Stimulated activated CD4-positive, alpha-beta T cell treated with anti-CD3 and anti-CD28 coated beads, Interleukin-2, amount 100 ng/mL, for 4 hours (primary cell): ENCODE data around the gene DHX30.
"Not testable (repeated sequence)": the region's sequence is repeated elsewhere in the genome, so short reads cannot be mapped to it uniquely, and the experiment has no call there.

ENCODE experiments used
- DNase-seq: peaks from one replicate; pipeline ENCODE4 v3.0.0-alpha.2; 2020; ENCODE audit warnings: low read depth

DHX30 gene

GRCh38 chr3:47803480-47804025 lies 615 bp downstream of the DHX30 start:
- no peak for DNase-seq

DNA sequence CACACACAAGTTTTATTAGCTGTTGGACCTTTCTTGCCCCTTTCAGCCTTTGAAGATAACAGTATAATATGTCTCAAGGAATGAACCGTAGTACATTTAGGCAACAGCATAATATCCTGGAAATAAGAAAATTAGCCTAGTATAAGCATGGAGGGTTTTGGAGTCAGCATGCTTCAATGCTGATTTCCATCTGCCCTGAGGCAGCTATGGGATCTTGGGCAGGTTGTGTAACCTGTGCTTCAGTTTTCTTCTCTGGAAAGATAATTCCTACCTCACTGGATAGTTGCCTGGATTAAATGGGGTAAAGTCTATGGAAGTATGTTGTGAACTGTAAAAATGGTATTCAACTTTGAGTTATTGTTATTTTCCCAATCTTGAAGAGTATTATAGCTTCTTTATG lies 1.6 kb downstream of the DHX30 start:
- no peak for DNase-seq

DNA sequence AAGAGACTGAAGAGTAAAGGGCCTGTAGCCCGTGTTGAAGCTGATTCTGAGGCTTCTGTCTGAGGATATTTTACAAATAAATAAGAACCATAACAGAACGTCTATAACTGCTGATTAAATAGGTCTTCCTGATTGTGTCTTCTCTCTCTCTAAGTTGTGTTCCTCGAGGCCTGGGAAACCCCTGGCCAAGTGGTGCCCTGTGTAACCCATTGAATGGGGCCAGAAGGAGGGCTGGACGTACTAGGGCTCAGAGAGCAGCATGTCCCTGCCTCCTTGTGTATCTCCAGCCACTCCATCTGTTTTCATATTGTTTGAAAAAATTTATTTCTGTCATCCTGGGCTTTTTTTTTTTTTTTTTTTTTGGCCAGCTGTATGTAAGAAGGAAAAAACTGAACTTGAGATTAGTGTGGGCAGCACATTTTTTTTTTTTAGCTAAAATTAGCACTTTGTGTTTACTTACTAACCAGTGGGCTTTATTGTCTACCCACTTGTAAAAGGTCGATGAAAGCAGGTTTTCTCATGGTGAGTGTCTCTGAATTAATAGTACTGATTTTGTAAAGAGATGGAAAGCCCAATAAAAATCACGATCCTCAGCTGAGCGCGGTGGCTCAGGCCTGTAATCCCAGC lies 10.7 kb downstream of the DHX30 start:
- DNase-seq, result no peak

- no peak for DNase-seq
Observed at GRCh38 chr3:47817609-47818008, 14.7 kb downstream of the DHX30 start.

DNA sequence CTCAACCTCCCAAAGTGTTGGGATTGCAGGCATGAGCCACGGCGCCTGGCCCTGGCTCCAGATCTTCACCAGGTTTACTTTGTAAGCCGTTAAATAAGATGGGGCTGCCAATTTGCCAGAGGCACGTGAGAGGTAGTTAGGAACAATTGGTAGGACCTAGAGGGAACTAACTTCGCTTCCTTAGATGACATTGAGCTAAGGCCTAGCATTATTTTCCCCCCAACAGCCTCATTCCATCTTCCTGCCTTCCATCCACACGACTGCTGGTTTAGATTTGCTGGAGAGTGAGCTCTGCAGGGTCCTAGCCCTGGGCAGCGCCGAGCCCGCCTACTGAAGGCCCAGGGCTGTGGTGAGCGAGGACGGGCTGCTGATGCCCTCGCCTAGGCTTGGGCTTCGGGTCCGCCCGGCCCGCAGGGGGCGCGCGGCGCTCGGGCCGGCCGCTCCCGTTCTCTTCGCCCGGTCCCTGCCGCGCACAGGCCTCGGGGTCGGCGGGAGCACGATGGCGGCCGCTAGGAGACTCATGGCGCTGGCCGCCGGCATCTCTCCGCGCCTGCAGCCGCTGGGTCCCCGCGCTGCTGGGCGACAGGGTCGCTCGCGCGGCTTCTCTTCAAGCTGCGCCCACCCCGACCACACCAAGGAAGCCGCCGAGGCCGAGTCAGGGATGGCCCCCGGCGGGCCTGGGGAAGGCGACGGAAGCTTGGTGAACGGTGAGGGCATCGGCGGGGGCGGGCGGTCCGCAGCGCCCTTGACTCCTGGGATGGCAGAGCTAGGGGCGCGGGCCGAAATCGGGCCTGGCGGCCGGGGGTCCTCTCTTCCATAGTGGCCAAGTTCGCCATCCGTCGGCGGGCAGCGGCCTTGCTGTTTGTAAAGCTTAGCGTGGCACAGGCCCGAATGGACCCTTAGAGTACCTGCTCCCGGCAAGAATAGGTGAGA lies 21.9 kb downstream of the DHX30 start:
- DNase-seq, result peak; percentile 60

- no peak for DNase-seq
Observed at GRCh38 chr3:47825590-47825989, 22.7 kb downstream of the DHX30 start.

- DNase-seq, result not testable (repeated sequence)
Observed at GRCh38 chr3:47829482-47829881, 26.5 kb downstream of the DHX30 start.

GRCh38 chr3:47836986-47837385 lies 34.0 kb downstream of the DHX30 start:
- no peak for DNase-seq

DNA sequence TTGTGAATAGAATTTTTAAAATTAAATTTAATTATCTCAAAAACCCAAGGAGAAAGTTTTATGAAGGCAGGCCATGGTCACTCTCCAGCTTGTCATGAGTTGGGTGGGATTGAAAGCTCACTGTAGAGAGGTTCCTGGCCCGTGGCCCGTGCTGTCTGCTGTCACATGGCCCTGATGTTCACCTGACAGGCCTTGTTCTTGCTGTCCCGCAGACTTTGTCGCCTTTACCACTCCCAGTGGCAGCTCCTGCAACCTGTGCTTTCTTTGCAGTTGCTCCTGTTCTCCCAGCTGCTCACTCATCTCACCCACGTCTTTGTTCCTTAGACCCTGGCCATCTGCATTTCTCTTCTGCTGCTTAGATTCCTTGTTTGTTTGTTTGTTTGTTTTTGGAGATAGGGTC lies 35.6 kb downstream of the DHX30 start:
- no peak for DNase-seq

- no peak for DNase-seq
Observed at GRCh38 chr3:47841786-47842349, 38.9 kb downstream of the DHX30 start.

DNA sequence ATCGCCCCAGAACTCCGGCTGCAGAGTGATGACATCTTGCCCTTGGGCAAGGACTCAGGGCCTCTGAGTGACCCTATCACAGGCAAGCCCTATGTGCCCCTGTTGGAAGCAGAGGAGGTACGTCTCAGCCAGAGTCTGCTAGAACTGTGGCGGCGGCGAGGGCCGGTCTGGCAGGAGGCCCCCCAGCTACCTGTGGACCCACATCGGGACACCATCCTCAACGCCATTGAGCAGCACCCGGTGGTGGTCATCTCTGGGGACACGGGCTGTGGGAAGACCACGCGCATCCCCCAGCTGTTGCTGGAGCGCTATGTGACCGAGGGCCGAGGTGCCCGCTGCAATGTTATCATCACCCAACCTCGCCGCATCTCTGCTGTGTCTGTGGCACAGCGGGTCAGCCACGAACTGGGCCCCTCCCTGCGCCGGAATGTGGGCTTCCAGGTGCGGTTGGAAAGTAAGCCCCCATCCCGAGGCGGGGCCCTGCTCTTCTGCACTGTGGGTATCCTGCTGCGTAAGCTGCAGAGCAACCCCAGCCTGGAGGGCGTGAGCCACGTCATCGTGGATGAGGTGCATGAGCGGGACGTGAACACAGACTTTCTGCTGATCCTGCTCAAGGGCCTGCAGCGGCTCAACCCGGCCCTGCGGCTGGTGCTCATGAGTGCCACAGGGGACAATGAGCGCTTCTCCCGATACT lies 43.4 kb downstream of the DHX30 start:
- no peak for DNase-seq

DNA sequence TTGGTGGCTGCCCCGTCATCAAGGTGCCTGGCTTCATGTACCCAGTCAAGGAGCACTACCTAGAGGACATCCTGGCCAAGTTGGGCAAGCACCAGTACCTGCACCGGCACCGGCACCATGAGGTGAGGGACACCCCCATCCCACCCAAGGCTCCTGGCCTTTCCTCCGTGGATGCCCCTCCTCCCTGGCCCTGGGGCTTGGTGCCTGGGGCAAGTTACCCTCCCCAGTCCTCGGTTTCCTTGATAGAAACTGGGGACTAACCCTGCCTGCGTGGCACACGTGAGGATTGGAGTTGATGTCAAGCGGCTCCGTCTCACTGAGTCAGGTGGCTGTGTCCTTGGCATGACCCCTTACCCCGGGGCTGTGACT lies 43.9 kb downstream of the DHX30 start:
- no peak for DNase-seq

GRCh38 chr3:47847260-47847659 lies 44.3 kb downstream of the DHX30 start:
- DNase-seq, result no peak

- DNase-seq, result no peak
Observed at GRCh38 chr3:47847801-47848518, 45.0 kb downstream of the DHX30 start.

DNA sequence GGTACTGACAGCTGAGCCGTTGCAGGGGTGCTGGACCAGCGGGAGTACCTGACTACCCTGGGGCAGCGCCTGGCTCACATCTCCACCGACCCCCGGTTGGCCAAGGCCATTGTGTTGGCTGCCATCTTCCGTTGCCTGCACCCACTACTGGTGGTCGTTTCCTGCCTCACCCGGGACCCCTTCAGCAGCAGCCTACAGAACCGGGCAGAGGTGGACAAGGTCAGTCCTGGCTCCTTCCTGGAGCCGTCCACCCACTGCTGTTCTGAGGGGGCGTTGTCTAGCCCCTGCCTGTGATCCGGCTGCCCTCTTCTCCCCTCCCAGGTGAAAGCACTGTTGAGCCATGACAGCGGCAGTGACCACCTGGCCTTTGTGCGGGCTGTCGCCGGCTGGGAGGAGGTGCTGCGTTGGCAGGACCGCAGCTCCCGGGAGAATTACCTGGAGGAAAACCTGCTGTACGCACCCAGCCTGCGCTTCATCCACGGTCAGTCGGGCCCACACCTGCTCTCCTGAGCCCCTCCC lies 45.7 kb downstream of the DHX30 start:
- no peak for DNase-seq

DNA sequence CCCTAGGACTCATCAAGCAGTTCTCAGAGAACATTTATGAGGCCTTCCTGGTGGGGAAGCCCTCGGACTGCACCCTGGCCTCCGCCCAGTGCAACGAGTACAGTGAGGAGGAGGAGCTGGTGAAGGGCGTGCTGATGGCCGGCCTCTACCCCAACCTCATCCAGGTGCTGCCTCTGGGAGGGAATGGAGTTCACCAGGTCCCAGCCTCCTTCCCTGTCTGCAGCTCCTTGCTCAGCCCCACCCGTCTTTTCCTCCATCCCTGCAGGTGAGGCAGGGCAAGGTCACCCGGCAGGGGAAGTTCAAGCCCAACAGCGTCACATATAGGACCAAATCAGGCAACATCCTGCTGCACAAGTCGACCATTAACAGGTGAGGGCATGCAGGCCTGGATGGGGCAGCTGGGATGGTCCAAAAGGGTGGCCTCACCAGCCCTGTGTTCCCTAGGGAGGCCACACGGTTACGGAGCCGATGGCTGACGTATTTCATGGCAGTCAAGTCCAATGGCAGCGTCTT lies 46.3 kb downstream of the DHX30 start:
- no peak for DNase-seq

DNA sequence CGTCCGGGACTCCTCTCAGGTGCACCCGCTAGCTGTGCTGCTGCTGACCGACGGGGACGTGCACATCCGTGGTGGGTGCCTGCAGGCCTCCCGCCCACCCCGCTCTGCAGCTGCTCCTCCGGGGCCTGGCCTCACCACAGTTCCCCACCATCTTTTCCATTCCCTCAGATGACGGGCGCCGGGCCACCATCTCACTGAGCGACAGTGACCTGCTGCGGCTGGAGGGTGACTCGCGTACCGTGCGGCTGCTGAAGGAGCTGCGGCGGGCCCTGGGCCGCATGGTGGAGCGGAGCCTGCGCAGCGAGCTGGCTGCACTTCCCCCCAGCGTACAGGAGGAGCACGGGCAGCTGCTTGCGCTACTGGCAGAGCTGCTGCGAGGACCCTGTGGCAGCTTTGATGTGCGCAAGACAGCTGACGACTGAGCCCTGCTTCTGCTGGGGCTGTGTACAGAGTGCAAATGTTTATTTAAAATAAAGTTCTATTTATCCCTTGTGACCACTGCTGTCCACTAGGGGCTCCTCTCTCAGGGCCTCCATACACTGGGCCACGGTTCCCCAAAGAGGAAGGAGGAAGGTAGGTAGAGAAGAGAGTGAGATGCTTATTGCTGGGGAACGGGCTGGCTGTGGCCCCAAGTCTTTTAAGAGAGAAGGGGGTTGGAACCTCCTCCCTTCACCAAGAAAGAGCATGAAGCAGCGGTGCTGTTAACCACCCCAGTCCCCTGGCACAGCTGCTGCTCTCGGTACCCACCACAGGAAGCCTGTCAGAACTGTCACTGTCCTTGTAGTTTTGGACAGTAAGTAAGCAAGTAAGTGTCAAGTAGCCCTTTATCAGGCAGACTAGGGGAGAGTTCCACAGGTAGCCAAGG lies 47.0 kb downstream of the DHX30 start:
- DNase-seq, result no peak

DNA sequence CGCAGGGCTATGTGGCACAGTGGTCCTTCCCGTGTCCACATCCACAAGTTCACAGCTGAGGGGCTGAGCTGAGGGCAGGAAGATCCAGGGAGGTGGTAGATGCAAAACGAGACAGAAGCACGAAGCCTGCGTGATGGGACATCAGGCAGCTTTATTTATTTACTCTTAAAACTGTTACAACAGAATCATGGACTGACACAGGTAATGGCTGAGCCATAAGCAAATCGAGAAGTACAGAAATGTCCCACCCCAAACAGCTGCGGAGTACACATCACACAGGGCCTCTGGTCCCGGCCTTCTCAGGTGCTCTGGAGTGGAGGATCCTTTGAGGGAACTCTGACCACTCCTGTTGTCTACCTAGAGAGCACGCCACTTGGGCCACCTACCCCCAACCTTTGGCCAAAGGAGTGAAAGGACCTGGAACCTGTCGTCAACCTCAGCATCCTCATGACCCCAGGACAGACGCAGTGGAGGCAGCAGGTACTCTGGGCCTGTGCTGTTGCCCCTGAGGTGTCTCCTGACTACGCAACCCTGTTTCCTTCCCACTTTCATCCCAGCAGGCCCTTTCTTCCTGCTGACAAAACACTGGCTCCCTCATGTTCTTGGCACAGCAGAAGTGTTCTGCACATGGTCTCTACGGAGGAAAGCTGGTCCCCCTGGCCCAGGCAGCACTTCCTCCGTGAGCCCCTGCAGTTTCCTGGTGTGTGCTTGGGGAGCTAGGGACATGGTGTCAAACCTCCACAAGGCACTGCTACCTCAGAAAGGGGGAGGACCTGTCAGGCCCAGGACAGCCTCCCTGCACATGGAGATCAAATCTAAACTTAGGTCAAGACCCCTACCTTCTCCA lies 47.8 kb downstream of the DHX30 start:
- DNase-seq, result no peak

DNA sequence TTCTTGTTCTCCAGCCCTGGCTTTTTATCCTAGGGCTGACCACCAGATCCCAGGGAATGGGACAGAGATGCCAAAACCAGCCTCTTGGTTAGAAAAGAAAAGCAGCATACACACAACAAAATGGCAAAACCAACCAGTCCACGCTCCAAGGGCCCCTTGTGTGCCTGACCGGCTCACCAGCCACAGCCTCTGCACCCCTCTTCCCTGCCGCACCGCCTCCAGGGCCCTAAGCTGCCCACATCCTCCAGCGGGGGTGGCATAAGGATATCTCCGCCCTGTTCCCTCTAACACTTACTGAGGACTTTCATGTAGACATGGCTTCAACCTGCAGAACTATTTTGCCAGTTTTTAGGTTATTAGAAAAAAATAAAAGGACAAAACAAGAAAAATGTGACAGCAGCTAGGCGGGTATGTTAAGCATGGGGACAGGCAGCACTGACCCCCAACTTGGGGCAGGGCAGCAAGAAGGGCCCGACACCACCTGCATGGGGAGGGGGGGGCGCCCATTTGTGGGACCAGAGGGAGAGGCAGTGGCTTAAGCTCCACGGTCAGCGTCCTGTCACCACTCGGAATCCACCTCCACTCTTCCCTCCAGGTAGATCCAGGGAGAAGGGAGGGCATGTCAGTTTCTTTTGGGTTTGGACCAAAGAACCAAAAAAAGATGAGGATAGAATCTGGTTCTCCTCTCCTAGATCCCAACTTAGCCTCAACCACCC lies 49.1 kb downstream of the DHX30 start:
- DNase-seq, result no peak
